H9 (cell line): ENCODE results near the gene ADAMTS18. TPM values are rescaled to one million over a fixed set of nuclear protein-coding genes. Genes with fewer than 3 reads are reported as not detected.

ENCODE experiments used
- DNase-seq: peaks from one replicate; pipeline ENCODE4 v3.0.0-alpha.2; 2017
- H2AFZ ChIP-seq: one replicate; pipeline ENCODE4 v1.6.1; 2013; ENCODE audit warnings: mild to moderate bottlenecking, low read length, control low read depth, moderate library complexity
- H2AK5ac ChIP-seq: 2 replicates; pipeline ENCODE4 v1.6.1; 2013; ENCODE audit warnings: low read length, control low read depth, mixed read lengths; ENCODE audit not compliant: insufficient read length
- H2BK120ac ChIP-seq: one replicate; pipeline ENCODE4 v1.6.1; 2013; ENCODE audit warnings: low read depth, mild to moderate bottlenecking, low read length, control low read depth, inconsistent platforms; ENCODE audit not compliant: poor library complexity, severe bottlenecking
- H2BK12ac ChIP-seq: 2 replicates; pipeline ENCODE4 v1.6.1; 2013; ENCODE audit warnings: low read length, control low read depth, mixed read lengths, low read depth; ENCODE audit not compliant: insufficient read length
- H2BK15ac ChIP-seq: 2 replicates; pipeline ENCODE4 v1.6.1; 2013; ENCODE audit warnings: low read depth, low read length, control low read depth
- H2BK20ac ChIP-seq: one replicate; pipeline ENCODE4 v1.6.1; 2013; ENCODE audit warnings: low read depth, mild to moderate bottlenecking, low read length, control low read depth, inconsistent platforms; ENCODE audit not compliant: poor library complexity, severe bottlenecking
- H2BK5ac ChIP-seq: 2 replicates; pipeline ENCODE4 v1.6.1; 2013; ENCODE audit warnings: low read length, control low read depth, mixed read lengths; ENCODE audit not compliant: insufficient read length
- H3K14ac ChIP-seq: 2 replicates; pipeline ENCODE4 v1.6.1; 2013; ENCODE audit warnings: low read length, control low read depth; ENCODE audit not compliant: insufficient read depth
- H3K18ac ChIP-seq: 2 replicates; pipeline ENCODE4 v1.6.1; 2013; ENCODE audit warnings: low read depth, mild to moderate bottlenecking, mixed read lengths, low read length, control low read depth; ENCODE audit not compliant: insufficient read length
- H3K23ac ChIP-seq: 2 replicates; pipeline ENCODE4 v1.6.1; 2013; ENCODE audit warnings: low read length, control low read depth, mixed read lengths, low read depth; ENCODE audit not compliant: insufficient read length
- H3K23me2 ChIP-seq: 2 replicates; pipeline ENCODE4 v1.6.1; 2013; ENCODE audit warnings: low read depth, mild to moderate bottlenecking, mixed read lengths, low read length, control low read depth; ENCODE audit not compliant: insufficient read length, poor library complexity, severe bottlenecking
- H3K27ac ChIP-seq: 2 replicates; pipeline ENCODE4 v1.5.1; 2013; ENCODE audit warnings: low read length, control low read depth, mixed read lengths, low read depth; ENCODE audit not compliant: insufficient read length
- H3K27me3 ChIP-seq: 2 replicates; pipeline ENCODE4 v1.6.1; 2013; ENCODE audit warnings: low read length, control low read depth, inconsistent platforms; ENCODE audit not compliant: insufficient read depth
- H3K4ac ChIP-seq: 2 replicates; pipeline ENCODE4 v1.6.1; 2013; ENCODE audit warnings: low read depth, mild to moderate bottlenecking, control low read depth, inconsistent platforms, low read length, moderate library complexity
- H3K4me1 ChIP-seq: 2 replicates; pipeline ENCODE4 v1.6.1; 2013; ENCODE audit warnings: low read length, control low read depth, inconsistent platforms; ENCODE audit not compliant: insufficient read depth
- H3K4me2 ChIP-seq: 2 replicates; pipeline ENCODE4 v1.6.1; 2013; ENCODE audit warnings: low read length, control low read depth, mixed read lengths; ENCODE audit not compliant: insufficient read length, insufficient read depth
- H3K56ac ChIP-seq: 2 replicates; pipeline ENCODE4 v1.6.1; 2013; ENCODE audit warnings: low read depth, mild to moderate bottlenecking, mixed read lengths, low read length, control low read depth; ENCODE audit not compliant: insufficient read length
- H3K79me1 ChIP-seq: 2 replicates; pipeline ENCODE4 v1.6.1; 2013; ENCODE audit warnings: low read depth, mild to moderate bottlenecking, moderate library complexity, low read length, control low read depth, inconsistent platforms; ENCODE audit not compliant: insufficient read depth, poor library complexity, severe bottlenecking
- H3K79me2 ChIP-seq: 2 replicates; pipeline ENCODE4 v1.6.1; 2013; ENCODE audit warnings: low read length, control low read depth, inconsistent platforms; ENCODE audit not compliant: insufficient read depth
- H3K9ac ChIP-seq: 2 replicates; pipeline ENCODE4 v1.6.1; 2013; ENCODE audit warnings: low read length, control low read depth, mixed read lengths; ENCODE audit not compliant: insufficient read length; ENCODE audit errors: extremely low read depth
- H3K9me3 ChIP-seq: one replicate; pipeline ENCODE4 v1.6.1; 2013; ENCODE audit warnings: low read depth, low read length, inconsistent platforms; ENCODE audit not compliant: control insufficient read depth
- H3T11ph ChIP-seq: one replicate; pipeline ENCODE4 v1.6.1; 2013; ENCODE audit warnings: mild to moderate bottlenecking, low read length, control low read depth, inconsistent platforms
- H4K20me1 ChIP-seq: one replicate; pipeline ENCODE4 v1.6.1; 2013; ENCODE audit not compliant: control insufficient read depth, insufficient read length, insufficient read depth
- H4K5ac ChIP-seq: 2 replicates; pipeline ENCODE4 v1.6.1; 2013; ENCODE audit warnings: low read depth, mild to moderate bottlenecking, mixed read lengths, low read length, control low read depth; ENCODE audit not compliant: insufficient read length
- H4K8ac ChIP-seq: replicated peaks from 2 replicates; pipeline ENCODE4 v1.6.1; 2013; ENCODE audit warnings: low read length, control low read depth, mixed read lengths, low read depth; ENCODE audit not compliant: insufficient read length
- H4K91ac ChIP-seq: 2 replicates; pipeline ENCODE4 v1.6.1; 2013; ENCODE audit warnings: low read depth, mild to moderate bottlenecking, moderate library complexity, mixed read lengths, low read length, control low read depth; ENCODE audit not compliant: insufficient read length
- H3K27ac Mint-ChIP-seq, 3 experiments: 2 replicates in 2 of 3; 3 replicates in 1 of 3; pipeline ENCODE4 v1.8.0; 2020 to 2021; ENCODE audit warnings: mixed read lengths in 3 of 3, mild to moderate bottlenecking in 1 of 3, moderate library complexity in 1 of 3
- H3K27me3 Mint-ChIP-seq: 2 replicates; pipeline ENCODE4 v1.8.0; 2021; ENCODE audit warnings: low read depth, mild to moderate bottlenecking, moderate library complexity, mixed read lengths
- H3K36me3 Mint-ChIP-seq, 3 experiments: 2 replicates in 2 of 3; 3 replicates in 1 of 3; pipeline ENCODE4 v1.8.0; 2020 to 2021; ENCODE audit warnings: low read depth in 3 of 3, mixed read lengths in 3 of 3; ENCODE audit not compliant: insufficient read depth in 1 of 3
- H3K4me1 Mint-ChIP-seq, 2 experiments: 2 replicates each; pipeline ENCODE4 v1.8.0; 2020; ENCODE audit warnings: mixed read lengths in 2 of 2
- H3K4me3 Mint-ChIP-seq, 2 experiments: 2 replicates in 1 of 2; 3 replicates in 1 of 2; pipeline ENCODE4 v1.8.0; 2020 to 2021; ENCODE audit warnings: mild to moderate bottlenecking in 2 of 2, mixed read lengths in 2 of 2, moderate library complexity in 1 of 2
- H3K9me3 Mint-ChIP-seq, 2 experiments: 2 replicates in 1 of 2; 3 replicates in 1 of 2; pipeline ENCODE4 v1.8.0; 2020; ENCODE audit warnings: mild to moderate bottlenecking in 2 of 2, mixed read lengths in 2 of 2, moderate library complexity in 1 of 2
- CTCF ChIP-seq: fragments of 200-600 bp; sonication (generic); conservative IDR thresholded peaks from 3 replicates; pipeline ENCODE4 v1.8.0; 2021; ENCODE audit warnings: antibody characterized with exemption, mild to moderate bottlenecking
- whole genome bisulfite sequencing: extraction: QIAGEN DNeasy Blood & Tissue Kit; methylation state at CpG from one replicate; pipeline ENCODE4 v1.1.7; 2013; ENCODE audit warnings: missing lambda C conversion rate, low lambda C conversion rate, mixed read lengths; ENCODE audit not compliant: insufficient read length; ENCODE audit errors: extremely low coverage; 5-methylcytosine and 5-hydroxymethylcytosine counted together
- total RNA-seq: library from RNA; stranded (reverse); gene quantifications from 2 replicates; pipeline ENCODE4 v1.2.1, GENCODE V29; 2021

ADAMTS18 gene
- total RNA-seq, 1 experiment from 2014 or later, result 0.07 TPM

GRCh38 chr16:77364770-77365169 lies 70.1 kb downstream of the ADAMTS18 start:
- no peak for TF ChIP-seq CTCF
- H3K9me3 Mint-ChIP-seq, result no peaks in the 10 kb centered on the region
- no peak overlapping the region for H4K8ac ChIP-seq
- no peak overlapping the region for H3K27ac Mint-ChIP-seq
- no peaks in the 10 kb centered on the region for H3K36me3 Mint-ChIP-seq
- no peak overlapping the region for H3T11ph ChIP-seq
- no peaks in the 10 kb centered on the region for H3K79me2 ChIP-seq
- no peak overlapping the region for H3K4ac ChIP-seq
- H3K4me2 ChIP-seq, result no peak overlapping the region
- H3K27me3 Mint-ChIP-seq, result no peaks in the 10 kb centered on the region
- H3K4me3 Mint-ChIP-seq, result no peak overlapping the region
- H2BK12ac ChIP-seq, result no peak overlapping the region
- no peak overlapping the region for H3K18ac ChIP-seq
- peaks cover 3% of the 10 kb centered on the region in 2 experiments; a peak in 2 of 4 replicates for H3K4me1 Mint-ChIP-seq
- no peak overlapping the region for H2BK15ac ChIP-seq
- no peak overlapping the region for H3K9ac ChIP-seq
- H3K56ac ChIP-seq, result no peak overlapping the region
- H2BK20ac ChIP-seq, result no peak overlapping the region
- H2BK5ac ChIP-seq, result no peak overlapping the region
- H3K23me2 ChIP-seq, result no peaks in the 10 kb centered on the region
- H2AK5ac ChIP-seq, result no peak overlapping the region
- no peak overlapping the region for H3K27ac ChIP-seq
- no peak for DNase-seq
- no CpG with 5 or more reads among the region's 6 CpGs for WGBS
- no peaks in the 10 kb centered on the region for H3K27me3 ChIP-seq
- H3K79me1 ChIP-seq, result no peaks in the 10 kb centered on the region
- no peaks in the 10 kb centered on the region for H3K4me1 ChIP-seq
- H4K91ac ChIP-seq, result no peak overlapping the region
- no peak overlapping the region for H2BK120ac ChIP-seq
- H3K9me3 ChIP-seq, result no peaks in the 10 kb centered on the region
- H2AFZ ChIP-seq, result no peak overlapping the region
- no peak overlapping the region for H3K14ac ChIP-seq
- H3K23ac ChIP-seq, result no peak overlapping the region
- no peaks in the 10 kb centered on the region for H4K20me1 ChIP-seq
- H4K5ac ChIP-seq, result no peak overlapping the region
